ENCODE measurements around the gene SP100. TPM values are rescaled to one million over a fixed set of nuclear protein-coding genes. Genes with fewer than 3 reads are reported as not detected.

Gene SP100
- total and polyA plus RNA-seq, 3 donors from 2014 or later = 15.2 to 43.7 (median 26.8) TPM

DNA sequence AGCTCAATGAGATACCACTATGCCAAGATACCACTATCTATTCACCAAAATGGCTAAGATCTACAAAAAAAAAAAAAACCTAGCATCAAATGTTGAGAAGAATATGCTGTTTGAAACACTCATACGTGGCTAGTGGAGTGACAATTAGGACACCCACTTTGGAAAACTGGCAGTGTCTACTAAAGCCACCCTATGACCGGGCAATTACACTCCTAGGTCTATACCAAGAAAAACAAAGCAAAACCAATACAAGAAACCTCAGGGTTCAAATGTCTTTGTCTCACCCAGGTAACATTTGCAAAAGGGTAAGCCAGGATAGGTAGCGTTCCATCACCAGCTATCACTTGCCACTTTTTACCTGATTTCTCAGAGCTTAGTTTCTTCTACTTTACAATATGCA is 173.0 kb downstream of the SP100 start:
- no peaks in the 10 kb centered on the region for H3K36me3 ChIP-seq (ENCODE audit: low read depth, missing control alignments)
- no peak for DNase-seq
- no peak overlapping the region for H3K4me3 ChIP-seq
- H3K9me3 ChIP-seq = no peaks in the 10 kb centered on the region
- H3K27ac ChIP-seq = no peak overlapping the region
- intact Hi-C loops (cut with DNase I; ENCODE audit: low total_unique reads) = no loop called here
- H3K27me3 ChIP-seq = no peaks in the 10 kb centered on the region
- 80 to 92% methylated on average over 3 of the region's 3 CpGs for WGBS, 2 donors
- TF ChIP-seq, protein P1, sequence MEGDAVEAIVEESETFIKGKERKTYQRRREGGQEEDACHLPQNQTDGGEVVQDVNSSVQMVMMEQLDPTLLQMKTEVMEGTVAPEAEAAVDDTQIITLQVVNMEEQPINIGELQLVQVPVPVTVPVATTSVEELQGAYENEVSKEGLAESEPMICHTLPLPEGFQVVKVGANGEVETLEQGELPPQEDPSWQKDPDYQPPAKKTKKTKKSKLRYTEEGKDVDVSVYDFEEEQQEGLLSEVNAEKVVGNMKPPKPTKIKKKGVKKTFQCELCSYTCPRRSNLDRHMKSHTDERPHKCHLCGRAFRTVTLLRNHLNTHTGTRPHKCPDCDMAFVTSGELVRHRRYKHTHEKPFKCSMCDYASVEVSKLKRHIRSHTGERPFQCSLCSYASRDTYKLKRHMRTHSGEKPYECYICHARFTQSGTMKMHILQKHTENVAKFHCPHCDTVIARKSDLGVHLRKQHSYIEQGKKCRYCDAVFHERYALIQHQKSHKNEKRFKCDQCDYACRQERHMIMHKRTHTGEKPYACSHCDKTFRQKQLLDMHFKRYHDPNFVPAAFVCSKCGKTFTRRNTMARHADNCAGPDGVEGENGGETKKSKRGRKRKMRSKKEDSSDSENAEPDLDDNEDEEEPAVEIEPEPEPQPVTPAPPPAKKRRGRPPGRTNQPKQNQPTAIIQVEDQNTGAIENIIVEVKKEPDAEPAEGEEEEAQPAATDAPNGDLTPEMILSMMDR (IDR thresholded peaks at IDR 0.05) = no peak
- TF ChIP-seq POLR2A (IDR thresholded peaks at IDR 0.05) = no peak
- no peaks in the 10 kb centered on the region for H3K4me1 ChIP-seq

DNA sequence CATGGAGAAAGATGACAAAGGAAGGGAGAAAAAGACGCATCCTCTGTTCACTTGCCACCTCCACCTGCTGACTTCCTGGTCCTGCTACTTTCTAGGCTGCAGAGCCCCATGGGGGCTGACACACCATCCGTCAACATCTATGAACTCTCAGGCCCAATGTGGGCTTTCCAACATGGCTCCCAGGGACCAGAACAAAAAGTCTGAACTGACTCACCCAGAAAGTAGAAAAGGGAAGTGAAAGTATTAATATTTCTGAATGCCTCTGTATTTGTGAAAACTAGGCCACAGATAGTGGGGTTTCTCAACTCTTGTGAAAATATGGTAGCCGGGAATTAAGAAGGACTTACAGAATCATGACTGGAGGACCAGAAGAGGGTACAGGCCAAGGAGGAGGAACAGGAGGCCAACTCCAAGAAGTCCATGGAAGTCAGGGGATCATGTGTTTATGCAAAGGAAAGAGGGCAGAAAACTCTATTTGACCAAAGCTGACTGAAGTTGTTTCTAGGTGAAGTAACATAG is 173.6 kb downstream of the SP100 start:
- intact Hi-C loops (cut with DNase I; ENCODE audit: low total_unique reads) = no loop called here
- no peaks in the 10 kb centered on the region for H3K9me3 ChIP-seq
- H3K4me1 ChIP-seq = no peaks in the 10 kb centered on the region
- no peak for DNase-seq
- H3K36me3 ChIP-seq (ENCODE audit: low read depth, missing control alignments) = no peaks in the 10 kb centered on the region
- H3K4me3 ChIP-seq = no peak overlapping the region
- H3K27me3 ChIP-seq = no peaks in the 10 kb centered on the region
- TF ChIP-seq, protein P1 (IDR thresholded peaks at IDR 0.05) = no peak
- no peak for TF ChIP-seq POLR2A (IDR thresholded peaks at IDR 0.05)
- 91% methylated on average over 3 of the region's 3 CpGs for WGBS, 2 donors
- H3K27ac ChIP-seq = no peak overlapping the region

DNA sequence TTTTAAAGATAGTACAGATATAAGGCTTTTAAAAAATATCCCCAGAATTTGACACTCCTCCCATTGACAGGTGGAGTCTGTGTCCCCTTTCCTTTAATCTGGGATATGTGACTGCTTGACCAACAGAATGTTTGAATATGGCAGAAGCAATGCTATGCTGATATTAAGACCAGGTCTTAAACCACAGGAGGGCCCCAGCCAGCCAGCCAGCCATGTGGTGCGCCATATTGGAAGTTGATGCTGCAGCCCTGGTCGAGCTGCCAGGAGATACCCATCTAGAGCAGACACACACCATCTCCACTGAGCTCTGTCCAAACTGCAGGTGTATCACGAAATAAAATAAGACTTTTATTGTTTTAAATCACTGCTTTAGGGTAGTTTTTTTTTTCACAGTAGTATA is 174.3 kb downstream of the SP100 start:
- 87% methylated on average over 3 of the region's 3 CpGs for WGBS, 2 donors

DNA sequence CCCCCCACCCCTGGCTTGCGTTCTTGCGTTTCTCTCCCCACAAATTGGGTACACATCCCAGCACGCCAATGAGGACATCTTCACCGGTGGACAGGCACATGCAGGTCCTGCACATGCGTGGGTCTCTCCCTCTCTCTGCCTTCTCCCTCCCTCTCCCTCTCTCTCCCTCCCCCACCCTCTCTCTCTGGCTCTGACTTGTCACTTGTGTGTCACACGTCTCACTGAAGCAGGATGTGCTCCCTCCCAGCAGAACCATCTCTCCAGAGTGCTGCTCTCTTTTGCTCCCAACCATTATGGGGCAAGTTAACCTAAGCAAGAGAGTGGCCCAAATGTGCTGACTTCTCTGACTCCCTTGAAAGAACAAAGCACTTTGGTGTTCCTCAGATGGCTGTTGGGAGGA is 175.8 kb downstream of the SP100 start:
- 85 to 89% methylated on average over 5 to 6 of the region's 6 CpGs for WGBS, 2 donors
- Histone ChIP-seq H3K4me1 (no peaks in the 10 kb centered on the region), H3K27ac (no peak overlapping the region), H3K9me3 (no peaks in the 10 kb centered on the region), H3K27me3 (no peaks in the 10 kb centered on the region), H3K36me3 (ENCODE audit: low read depth, missing control alignments) (no peaks in the 10 kb centered on the region), H3K4me3 (no peak overlapping the region)
- no peak for DNase-seq
- intact Hi-C loops (cut with DNase I; ENCODE audit: low total_unique reads) = no loop called here
- TF ChIP-seq, protein P1 (IDR thresholded peaks at IDR 0.05) = no peak

More for the DNA sequence above, 174.3 kb downstream of the SP100 start:
- intact Hi-C loops (cut with DNase I; ENCODE audit: low total_unique reads) = no loop called here
- no peaks in the 10 kb centered on the region for H3K4me1 ChIP-seq
- H3K4me3 ChIP-seq = no peak overlapping the region
- no peak for TF ChIP-seq POLR2A (IDR thresholded peaks at IDR 0.05)
- TF ChIP-seq, protein P1 (IDR thresholded peaks at IDR 0.05) = no peak
- H3K9me3 ChIP-seq = no peaks in the 10 kb centered on the region
- DNase-seq = no peak
- H3K36me3 ChIP-seq (ENCODE audit: low read depth, missing control alignments) = no peaks in the 10 kb centered on the region
- H3K27me3 ChIP-seq = no peaks in the 10 kb centered on the region
- no peak overlapping the region for H3K27ac ChIP-seq

DNA sequence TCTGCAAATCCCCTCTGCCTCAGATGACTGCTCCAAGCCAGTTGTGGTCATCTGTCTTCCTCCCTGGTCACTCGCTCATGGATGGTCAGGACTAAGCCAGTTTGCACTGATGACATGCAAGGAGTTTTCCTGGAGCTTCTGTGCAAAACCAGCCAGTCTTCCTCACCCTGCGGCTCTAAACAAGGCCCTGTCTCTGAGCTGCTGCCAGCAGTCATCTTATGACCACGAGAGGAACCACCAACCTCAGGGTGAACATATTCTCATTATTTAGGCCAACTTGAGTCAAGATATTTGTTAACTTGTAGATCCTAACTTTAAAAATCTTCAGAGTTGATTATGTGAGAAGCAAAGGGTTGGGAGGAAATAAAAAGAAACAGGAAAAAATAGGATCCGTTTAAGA is 176.8 kb downstream of the SP100 start:
- H3K36me3 ChIP-seq (ENCODE audit: low read depth, missing control alignments) = no peaks in the 10 kb centered on the region
- intact Hi-C loops (cut with DNase I; ENCODE audit: low total_unique reads) = no loop called here
- H3K4me1 ChIP-seq = no peaks in the 10 kb centered on the region
- H3K4me3 ChIP-seq = no peak overlapping the region
- no peaks in the 10 kb centered on the region for H3K9me3 ChIP-seq
- no peak overlapping the region for H3K27ac ChIP-seq
- no peak for DNase-seq
- no peaks in the 10 kb centered on the region for H3K27me3 ChIP-seq
- no peak for TF ChIP-seq POLR2A (IDR thresholded peaks at IDR 0.05)
- TF ChIP-seq, protein P1 (IDR thresholded peaks at IDR 0.05) = no peak
- WGBS, 2 donors = 80 to 86% methylated on average over 4 of the region's 4 CpGs

All from testis (tissue), 3 donors.